Measurements from ENCODE around the gene SCG5. TPM values are rescaled to one million over a fixed set of nuclear protein-coding genes. Genes with fewer than 3 reads are reported as not detected.
"Not testable (repeated sequence)": the region's sequence is repeated elsewhere in the genome, so short reads cannot be mapped to it uniquely, and the experiment has no call there.

The SCG5 gene, protein sequence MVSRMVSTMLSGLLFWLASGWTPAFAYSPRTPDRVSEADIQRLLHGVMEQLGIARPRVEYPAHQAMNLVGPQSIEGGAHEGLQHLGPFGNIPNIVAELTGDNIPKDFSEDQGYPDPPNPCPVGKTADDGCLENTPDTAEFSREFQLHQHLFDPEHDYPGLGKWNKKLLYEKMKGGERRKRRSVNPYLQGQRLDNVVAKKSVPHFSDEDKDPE
- 10.1 and 11.0 TPM in 2 replicates for polyA plus RNA-seq (2012; rRNA removed)
- 11.8 and 16.0 TPM in 2 replicates for polyA plus RNA-seq (2012; cell fraction: cytosol; rRNA removed)
- polyA plus RNA-seq (2012; cell fraction: nucleus; rRNA removed) = 6.9 and 7.4 TPM in 2 replicates

DNA sequence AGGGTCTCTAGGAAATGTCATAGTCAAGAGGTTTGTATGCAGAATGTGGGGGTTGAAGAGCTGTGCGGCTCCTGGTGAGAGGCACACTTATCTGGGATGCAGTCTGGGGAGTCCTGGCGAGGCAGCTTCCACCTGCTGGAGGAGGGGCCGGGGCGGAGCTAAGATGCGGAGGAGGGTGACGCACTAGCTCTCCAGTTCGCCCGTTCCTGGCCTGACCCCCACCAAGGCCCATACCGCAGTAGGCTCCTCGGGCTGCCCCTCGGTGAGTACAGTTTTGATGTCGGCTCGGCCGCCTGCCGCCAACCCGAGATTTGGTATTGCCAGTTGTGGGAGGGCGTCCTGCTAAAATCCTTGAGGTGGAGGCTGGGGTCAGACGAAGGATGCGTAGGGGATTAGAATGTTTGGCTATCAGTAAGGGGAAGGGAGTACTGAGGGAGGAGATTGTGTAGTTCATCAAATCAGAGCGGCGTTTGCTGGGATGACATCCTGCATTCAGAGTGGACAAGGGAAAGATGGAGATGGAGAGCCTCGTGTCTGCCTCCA is at the start of gene SCG5:
TSS of gene SCG5 (plus strand) at position 194 of the 543 bp plus-strand sequence. CDS start 1,883 bp downstream, outside the sequence.
- Histone ChIP-seq H3F3A (replicated peaks; ENCODE audit: insufficient read depth) (peaks cover 16% of the 10 kb centered on the region), H3K4me1 (ENCODE audit: control insufficient read depth in 1 of 2, insufficient read depth in 2 of 2, low read depth in 1 of 2, low read length in 1 of 2) (peaks cover 0 to 7% of the 10 kb centered on the region in 2 experiments; a peak in 1 of 4 replicates), H3K4me3 (ENCODE audit: low read depth in 2 of 2, low read length in 1 of 2) (peak within 1 kb of the TSS in 1 of 2 experiments; percentile 41; a peak in 2 of 4 replicates), H3K9me2 (no peaks in the 10 kb centered on the region), H3K27me3 (ENCODE audit: insufficient read depth) (no peaks in the 10 kb centered on the region), H3K36me3 (replicated peaks in 1 of 2; ENCODE audit: control insufficient read depth in 1 of 2, insufficient read depth in 2 of 2, low read length in 1 of 2) (peaks cover 20% of the 10 kb centered on the region in 2 experiments), H2AFZ (ENCODE audit: low read depth) (peak within 1 kb of the TSS; percentile 74), H3K27ac (ENCODE audit: low read depth in 2 of 2, low read length in 1 of 2) (peak within 1 kb of the TSS in 1 of 2 experiments; percentile 64; a peak in 2 of 4 replicates), H3K9ac (no peak within 1 kb of the TSS), H4K20me1 (ENCODE audit: insufficient read depth) (no peaks in the 10 kb centered on the region), H3K9me3 (no peaks in the 10 kb centered on the region), H3K4me2 (no peak within 1 kb of the TSS), H3K79me2 (ENCODE audit: insufficient read depth) (peaks cover 5% of the 10 kb centered on the region; the same call in 1 of the 2 replicates)
- 37% methylated on average over 19 of the region's 22 CpGs for WGBS (ENCODE audit: low lambda C conversion rate)
- ChIA-PET POLR2A (no interaction called here), CTCF (interaction anchor here (1.1 to 1.9 kb wide), 2 partner anchors 9 to 20 kb away, joined by 4 to 10 read pairs; no protein-coding TSS in a partner anchor)
- TF ChIP-seq TCF12 (IDR thresholded peaks at IDR 0.05) = no peak
- no peak for TF ChIP-seq RFX5 (IDR thresholded peaks at IDR 0.05; ENCODE audit: low read length)
- 0 out of 2 replicates have a peak, but pooled peaks have one; percentile 40 for TF ChIP-seq POLR2AphosphoS5 (IDR thresholded peaks at IDR 0.05; ENCODE audit: low read depth, low read length)
- no peak for TF ChIP-seq YY1 (IDR thresholded peaks at IDR 0.05; ENCODE audit: low read depth)
- DNase-seq = peak; percentile 67

DNA sequence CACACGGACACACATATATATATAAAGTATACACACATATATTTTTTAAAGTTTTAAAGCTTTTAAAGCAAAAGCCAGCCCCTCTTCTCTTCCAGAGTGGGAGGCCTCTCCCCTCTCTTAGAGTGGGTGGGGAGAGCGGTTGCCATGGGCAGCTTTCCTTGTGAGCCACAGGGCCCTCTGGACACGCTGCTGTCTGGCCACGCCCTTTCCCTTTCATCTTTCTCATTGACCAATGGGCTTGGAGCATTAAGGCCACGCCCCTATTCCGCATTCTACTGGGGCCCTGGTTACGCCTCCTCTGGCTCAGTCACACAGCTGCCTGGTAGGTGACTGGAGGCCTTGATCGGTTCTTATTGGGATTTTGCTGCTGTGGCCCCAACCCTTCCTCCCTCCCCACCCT is 48.4 kb upstream of the SCG5 start, which contains the start of gene GOLGA8N:
TSS of gene GOLGA8N (plus strand) at position 306 of the 400 bp plus-strand sequence.
- CTCF ChIA-PET = interaction anchor here (0.6 kb wide), 1 partner anchor 88 kb away, joined by 3 read pairs; no protein-coding TSS in a partner anchor
- POLR2A ChIA-PET; DNase-seq; H3K9me2 ChIP-seq; H3K4me3 ChIP-seq (ENCODE audit: low read depth in 2 of 2, low read length in 1 of 2); H4K20me1 ChIP-seq (ENCODE audit: insufficient read depth); H2AFZ ChIP-seq (ENCODE audit: low read depth); H3K9me3 ChIP-seq; H3K4me2 ChIP-seq; H3K79me2 ChIP-seq (ENCODE audit: insufficient read depth); H3K27me3 ChIP-seq (ENCODE audit: insufficient read depth); H3K4me1 ChIP-seq (ENCODE audit: control insufficient read depth in 1 of 2, insufficient read depth in 2 of 2, low read depth in 1 of 2, low read length in 1 of 2); H3K36me3 ChIP-seq (replicated peaks in 1 of 2; ENCODE audit: control insufficient read depth in 1 of 2, insufficient read depth in 2 of 2, low read length in 1 of 2); H3K27ac ChIP-seq (ENCODE audit: low read depth in 2 of 2, low read length in 1 of 2); H3K9ac ChIP-seq; H3F3A ChIP-seq (replicated peaks; ENCODE audit: insufficient read depth): not testable (repeated sequence)
- 76% methylated on average over 7 of the region's 8 CpGs for WGBS (ENCODE audit: low lambda C conversion rate)

DNA sequence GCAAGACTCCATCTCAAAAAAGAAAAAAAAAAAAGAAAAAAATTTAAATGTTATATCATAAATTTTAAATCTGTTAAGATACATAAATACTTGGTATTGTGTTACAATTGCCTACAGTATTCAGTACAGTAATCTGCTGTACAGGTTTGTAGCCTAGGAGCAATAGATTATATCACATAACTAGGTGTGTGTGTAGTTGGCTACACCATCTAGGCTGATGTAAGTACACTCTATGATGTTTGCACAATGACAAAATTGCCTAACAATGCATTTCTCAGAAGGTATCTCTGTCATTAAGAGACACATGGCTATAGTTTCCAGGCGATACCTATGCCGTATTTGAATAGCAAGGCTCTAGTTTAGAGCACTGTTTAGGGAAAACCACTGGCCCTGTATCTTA is 32.0 kb upstream of the SCG5 start:
- H2AFZ ChIP-seq (ENCODE audit: low read depth); H3K27me3 ChIP-seq (ENCODE audit: insufficient read depth); H3K9ac ChIP-seq; H3K79me2 ChIP-seq (ENCODE audit: insufficient read depth); H3K4me1 ChIP-seq (ENCODE audit: control insufficient read depth in 1 of 2, insufficient read depth in 2 of 2, low read depth in 1 of 2, low read length in 1 of 2); H3K36me3 ChIP-seq (replicated peaks in 1 of 2; ENCODE audit: control insufficient read depth in 1 of 2, insufficient read depth in 2 of 2, low read length in 1 of 2); H3F3A ChIP-seq (replicated peaks; ENCODE audit: insufficient read depth); DNase-seq; H3K9me2 ChIP-seq; H3K27ac ChIP-seq (ENCODE audit: low read depth in 2 of 2, low read length in 1 of 2); H3K4me3 ChIP-seq (ENCODE audit: low read depth in 2 of 2, low read length in 1 of 2); POLR2A ChIA-PET; H3K4me2 ChIP-seq; CTCF ChIA-PET; H4K20me1 ChIP-seq (ENCODE audit: insufficient read depth); H3K9me3 ChIP-seq: not testable (repeated sequence)
- 96% methylated on average over 2 of the region's 2 CpGs for whole genome bisulfite sequencing (ENCODE audit: low lambda C conversion rate)

DNA sequence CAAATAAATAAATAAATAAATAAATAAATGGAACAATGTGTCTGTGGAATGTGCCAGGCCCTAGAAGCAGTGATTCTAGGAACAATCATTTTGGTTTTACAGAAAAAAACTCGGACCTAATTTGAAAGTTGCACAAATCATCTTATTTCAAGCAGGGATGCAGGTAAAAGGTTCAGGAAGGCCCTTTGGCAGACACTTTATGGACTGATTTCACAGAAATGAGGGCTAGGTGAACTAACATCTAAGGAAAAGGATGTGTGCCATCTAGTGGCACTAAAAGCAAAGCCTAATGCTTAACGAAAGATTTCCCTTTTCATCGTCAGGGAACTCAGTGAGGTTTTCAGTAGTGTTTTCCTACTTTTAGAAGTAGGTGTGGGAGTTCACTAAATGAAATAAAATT is 30.8 kb upstream of the SCG5 start:
- H3K79me2 ChIP-seq (ENCODE audit: insufficient read depth); H3K4me3 ChIP-seq (ENCODE audit: low read depth in 2 of 2, low read length in 1 of 2); POLR2A ChIA-PET; CTCF ChIA-PET; H3K9me3 ChIP-seq; H3F3A ChIP-seq (replicated peaks; ENCODE audit: insufficient read depth); DNase-seq; H3K36me3 ChIP-seq (replicated peaks in 1 of 2; ENCODE audit: control insufficient read depth in 1 of 2, insufficient read depth in 2 of 2, low read length in 1 of 2); H2AFZ ChIP-seq (ENCODE audit: low read depth); H3K4me2 ChIP-seq; H3K9ac ChIP-seq; H3K27ac ChIP-seq (ENCODE audit: low read depth in 2 of 2, low read length in 1 of 2); H4K20me1 ChIP-seq (ENCODE audit: insufficient read depth); H3K4me1 ChIP-seq (ENCODE audit: control insufficient read depth in 1 of 2, insufficient read depth in 2 of 2, low read depth in 1 of 2, low read length in 1 of 2); H3K27me3 ChIP-seq (ENCODE audit: insufficient read depth); H3K9me2 ChIP-seq: not testable (repeated sequence)
- TF ChIP-seq, protein P1, sequence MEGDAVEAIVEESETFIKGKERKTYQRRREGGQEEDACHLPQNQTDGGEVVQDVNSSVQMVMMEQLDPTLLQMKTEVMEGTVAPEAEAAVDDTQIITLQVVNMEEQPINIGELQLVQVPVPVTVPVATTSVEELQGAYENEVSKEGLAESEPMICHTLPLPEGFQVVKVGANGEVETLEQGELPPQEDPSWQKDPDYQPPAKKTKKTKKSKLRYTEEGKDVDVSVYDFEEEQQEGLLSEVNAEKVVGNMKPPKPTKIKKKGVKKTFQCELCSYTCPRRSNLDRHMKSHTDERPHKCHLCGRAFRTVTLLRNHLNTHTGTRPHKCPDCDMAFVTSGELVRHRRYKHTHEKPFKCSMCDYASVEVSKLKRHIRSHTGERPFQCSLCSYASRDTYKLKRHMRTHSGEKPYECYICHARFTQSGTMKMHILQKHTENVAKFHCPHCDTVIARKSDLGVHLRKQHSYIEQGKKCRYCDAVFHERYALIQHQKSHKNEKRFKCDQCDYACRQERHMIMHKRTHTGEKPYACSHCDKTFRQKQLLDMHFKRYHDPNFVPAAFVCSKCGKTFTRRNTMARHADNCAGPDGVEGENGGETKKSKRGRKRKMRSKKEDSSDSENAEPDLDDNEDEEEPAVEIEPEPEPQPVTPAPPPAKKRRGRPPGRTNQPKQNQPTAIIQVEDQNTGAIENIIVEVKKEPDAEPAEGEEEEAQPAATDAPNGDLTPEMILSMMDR (IDR thresholded peaks at IDR 0.05) = peak; percentile 27; the same call in 1 of the 2 replicates
- 3% methylated on average over 1 of the region's 3 CpGs for WGBS (ENCODE audit: low lambda C conversion rate)

Measured in SK-N-SH (cell line).